Tibial nerve (tissue), 4 donors: Measurements from ENCODE around the gene PTPN3. TPM values are rescaled to one million over a fixed set of nuclear protein-coding genes. Genes with fewer than 3 reads are reported as not detected.

Experiments
- DNase-seq, 2 donors: peaks; one replicate each; pipeline ENCODE4 v3.0.0-alpha.2; 2019; ENCODE audit warnings: low spot score in 2 of 2
- H3K27ac ChIP-seq, 4 donors: fragments of 200-600 bp; sonication (generic) in 3 of 4; one replicate each; pipeline ENCODE4 v1.5.1; 2017 to 2019; ENCODE audit warnings: mild to moderate bottlenecking in 1 of 4
- H3K27me3 ChIP-seq, 2 donors: fragments of 200-600 bp; sonication (generic) in 1 of 2; one replicate each; pipeline versions ENCODE4 v1.5.1 to v1.6.0; 2017 to 2019
- H3K36me3 ChIP-seq, 3 donors: fragments of 200-600 bp; sonication (generic); one replicate each; pipeline ENCODE4 v1.5.1; 2018 to 2019
- H3K4me1 ChIP-seq, 4 donors: fragments of 200-600 bp; sonication (generic) in 3 of 4; one replicate each; pipeline ENCODE4 v1.5.1; 2017 to 2019
- H3K4me3 ChIP-seq, 4 donors: fragments of 200-600 bp; sonication (generic) in 3 of 4; one replicate each; pipeline ENCODE4 v1.5.1; 2017 to 2019; ENCODE audit warnings: mild to moderate bottlenecking in 1 of 4, moderate library complexity in 1 of 4
- H3K9me3 ChIP-seq, 4 donors: fragments of 200-600 bp; sonication (generic) in 3 of 4; one replicate each; pipeline ENCODE4 v1.5.1; 2017 to 2019
- CTCF ChIP-seq, 5 experiments: fragments of 200-600 bp in 3 of 5; fragments of 450-650 bp in 2 of 5; sonication (generic) in 3 of 5; IDR thresholded peaks; one replicate each; pipeline ENCODE4 v1.5.1; 2016 to 2019; ENCODE audit warnings: antibody characterized with exemption in 5 of 5, mild to moderate bottlenecking in 3 of 5, moderate library complexity in 2 of 5
- EP300 ChIP-seq, 2 donors: sonication (generic); formaldehyde crosslinking; IDR thresholded peaks; one replicate each; pipeline ENCODE4 v1.6.1; 2017; ENCODE audit warnings: antibody characterized with exemption in 2 of 2, mild to moderate bottlenecking in 1 of 2
- POLR2A ChIP-seq, 2 donors: fragments of 450-650 bp; IDR thresholded peaks; one replicate each; pipeline ENCODE4 v1.6.1; 2017; ENCODE audit warnings: antibody characterized with exemption in 2 of 2, mild to moderate bottlenecking in 2 of 2, moderate library complexity in 2 of 2
- WGBS, 2 donors: methylation state at CpG; one replicate each; pipeline ENCODE4 v1.1.5; 2018; 5-methylcytosine and 5-hydroxymethylcytosine counted together
- total RNA-seq, 4 donors: library from RNA; depleted of rRNA; stranded (reverse); fragments of >200 nt; gene quantifications; one replicate each; pipeline ENCODE4 v1.1.0, GENCODE V29; 2016

PTPN3 gene
- total RNA-seq, 4 donors from 2014 or later, result 1.3 to 3.3 (median 1.8) TPM

DNA sequence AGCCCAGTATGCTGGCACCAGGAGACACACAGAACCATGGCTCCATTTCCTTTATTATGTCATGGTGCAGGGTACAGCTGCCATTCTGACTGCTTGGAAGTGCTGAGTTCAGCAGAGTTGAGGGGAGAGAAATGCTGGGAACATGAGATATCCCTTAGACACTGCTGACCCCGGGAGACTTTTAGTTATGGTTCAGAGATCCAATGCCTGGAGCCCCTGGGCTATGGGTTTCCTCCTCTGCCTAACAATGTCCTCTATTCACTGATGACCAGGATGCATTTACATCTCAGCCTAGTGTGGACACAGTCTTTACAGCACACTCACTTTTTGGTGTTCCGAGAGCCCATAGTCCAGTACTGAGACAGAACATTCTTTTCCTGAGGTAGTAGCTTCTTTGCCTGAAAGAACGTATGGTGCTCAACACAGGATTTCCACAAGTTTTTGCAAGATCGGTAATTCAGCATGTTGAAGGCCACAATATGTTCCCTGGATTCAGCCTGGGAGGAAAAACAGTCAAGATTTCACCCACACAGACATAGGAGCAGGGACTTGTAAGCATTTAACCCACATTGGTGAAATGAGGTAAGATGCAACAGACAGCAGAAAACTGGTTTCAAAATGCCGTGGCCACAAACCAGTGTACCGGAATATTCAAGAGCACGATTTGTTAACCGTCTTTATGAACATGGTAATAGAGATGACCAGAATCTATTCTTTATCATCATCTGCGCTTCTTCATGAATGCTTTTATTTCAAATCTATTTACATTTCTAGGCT, 71.3 kb downstream of the PTPN3 start:
- H3K4me3 ChIP-seq, result no peak overlapping the region
- no peaks in the 10 kb centered on the region for H3K4me1 ChIP-seq
- no peak overlapping the region for H3K27ac ChIP-seq
- no peak for DNase-seq
- no peaks in the 10 kb centered on the region for H3K36me3 ChIP-seq
- H3K9me3 ChIP-seq, result no peaks in the 10 kb centered on the region
- 76 to 80% methylated on average over 9 of the region's 9 CpGs for WGBS, 2 donors
- TF ChIP-seq POLR2A (IDR thresholded peaks at IDR 0.05), result no peak
- no peak for TF ChIP-seq CTCF (IDR thresholded peaks at IDR 0.05)
- no peak for TF ChIP-seq EP300 (IDR thresholded peaks at IDR 0.05)
- H3K27me3 ChIP-seq, result no peaks in the 10 kb centered on the region

DNA sequence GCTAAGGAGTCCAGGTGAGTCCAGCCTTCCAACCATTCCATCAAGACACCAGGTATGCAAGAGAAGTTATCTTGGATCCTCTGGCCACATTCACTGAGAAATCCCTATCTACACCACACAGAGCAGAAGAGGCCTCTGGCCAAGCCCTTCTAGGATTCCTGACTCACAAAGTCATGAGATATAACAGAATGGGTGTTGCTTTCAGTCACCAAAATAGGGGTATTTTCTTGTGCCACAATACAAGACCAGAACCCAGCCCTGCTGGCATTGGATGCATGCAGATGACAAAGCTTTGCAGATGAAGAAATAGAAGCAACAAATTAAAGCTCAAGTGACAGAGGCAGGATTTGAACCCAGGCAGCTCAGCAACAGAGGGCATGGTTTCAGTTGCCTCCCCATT, 73.5 kb downstream of the PTPN3 start:
- no peaks in the 10 kb centered on the region for H3K36me3 ChIP-seq
- H3K4me1 ChIP-seq, result no peaks in the 10 kb centered on the region
- H3K27ac ChIP-seq, result no peak overlapping the region
- no peaks in the 10 kb centered on the region for H3K27me3 ChIP-seq
- no peak overlapping the region for H3K4me3 ChIP-seq
- H3K9me3 ChIP-seq, result no peaks in the 10 kb centered on the region
- DNase-seq, result no peak
- TF ChIP-seq POLR2A (IDR thresholded peaks at IDR 0.05) (no peak), EP300 (IDR thresholded peaks at IDR 0.05) (no peak), CTCF (IDR thresholded peaks at IDR 0.05) (no peak)

GRCh38 chr9:109423877-109424276, 74.2 kb downstream of the PTPN3 start:
- WGBS, 2 donors, result 81 to 89% methylated on average over 1 of the region's 1 CpG
- no peak for DNase-seq
- TF ChIP-seq CTCF (IDR thresholded peaks at IDR 0.05) (no peak), POLR2A (IDR thresholded peaks at IDR 0.05) (no peak), EP300 (IDR thresholded peaks at IDR 0.05) (no peak)
- H3K36me3 ChIP-seq, result no peaks in the 10 kb centered on the region
- no peak overlapping the region for H3K27ac ChIP-seq
- no peaks in the 10 kb centered on the region for H3K4me1 ChIP-seq
- H3K27me3 ChIP-seq, result no peaks in the 10 kb centered on the region
- no peak overlapping the region for H3K4me3 ChIP-seq
- H3K9me3 ChIP-seq, result no peaks in the 10 kb centered on the region

DNA sequence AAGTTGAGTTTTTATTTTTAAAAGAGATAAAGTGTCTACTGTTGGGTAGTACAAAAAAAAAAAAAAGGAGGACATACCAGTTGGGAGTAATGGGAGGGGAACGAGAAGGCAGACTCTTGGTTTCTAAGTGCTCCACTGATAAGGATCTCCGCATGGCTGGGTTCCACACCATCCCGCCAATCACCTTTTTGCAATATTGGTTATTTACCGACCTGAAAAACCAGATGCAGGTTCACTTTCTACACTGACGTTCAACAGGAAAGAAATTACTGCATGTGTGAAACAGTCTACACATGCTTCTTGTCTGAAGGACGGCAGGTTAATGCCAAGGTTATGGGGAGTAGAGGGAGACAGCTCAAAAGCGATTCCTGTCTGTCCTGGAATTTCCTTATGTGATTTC, 75.5 kb downstream of the PTPN3 start:
- no peaks in the 10 kb centered on the region for H3K27me3 ChIP-seq
- no peak overlapping the region for H3K4me3 ChIP-seq
- no peaks in the 10 kb centered on the region for H3K36me3 ChIP-seq
- no peak for DNase-seq
- no peaks in the 10 kb centered on the region for H3K9me3 ChIP-seq
- no peak overlapping the region for H3K27ac ChIP-seq
- H3K4me1 ChIP-seq, result no peaks in the 10 kb centered on the region
- WGBS, 2 donors, result 80 to 82% methylated on average over 7 of the region's 7 CpGs
- TF ChIP-seq CTCF (IDR thresholded peaks at IDR 0.05) (no peak), EP300 (IDR thresholded peaks at IDR 0.05) (no peak), POLR2A (IDR thresholded peaks at IDR 0.05) (no peak)

GRCh38 chr9:109421026-109421970, 76.8 kb downstream of the PTPN3 start:
- Histone ChIP-seq H3K27me3 (no peaks in the 10 kb centered on the region), H3K4me3 (no peak overlapping the region), H3K9me3 (no peaks in the 10 kb centered on the region), H3K4me1 (no peaks in the 10 kb centered on the region), H3K36me3 (no peaks in the 10 kb centered on the region), H3K27ac (no peak overlapping the region)
- TF ChIP-seq EP300 (IDR thresholded peaks at IDR 0.05) (no peak), CTCF (IDR thresholded peaks at IDR 0.05) (no peak), POLR2A (IDR thresholded peaks at IDR 0.05) (no peak)
- WGBS, 2 donors, result 78 to 86% methylated on average over 13 of the region's 13 CpGs
- DNase-seq, result no peak
